Measurements from ENCODE around the gene CSNK2A1. TPM values are rescaled to one million over a fixed set of nuclear protein-coding genes. Genes with fewer than 3 reads are reported as not detected.

Gene CSNK2A1
- polyA plus RNA-seq, 12 donors: 108 to 723 (median 125) TPM

- DNase-seq: no peak
Observed at GRCh38 chr20:432677-433299, 110.8 kb downstream of the CSNK2A1 start.

- no peak for DNase-seq
Observed at GRCh38 chr20:432208-432607, 111.4 kb downstream of the CSNK2A1 start.

GRCh38 chr20:431012-431904 lies 112.3 kb downstream of the CSNK2A1 start:
- DNase-seq: peak; percentile 39

- DNase-seq: no peak
Observed at GRCh38 chr20:430091-430999, 113.2 kb downstream of the CSNK2A1 start.

- no peak for DNase-seq
Observed at GRCh38 chr20:428658-429200, 114.9 kb downstream of the CSNK2A1 start.

- no peak for DNase-seq
Observed at GRCh38 chr20:427849-428657, 115.5 kb downstream of the CSNK2A1 start.

GRCh38 chr20:427401-427800 lies 116.2 kb downstream of the CSNK2A1 start:
- DNase-seq: no peak

- no peak for DNase-seq
Observed at GRCh38 chr20:426566-426965, 117.0 kb downstream of the CSNK2A1 start.

Other genes starting within 250 kb of the CSNK2A1 start
- 10 to 100 TPM in 11 of 12 donors, not detected in 1; 24.3 to 37.8 (median 28.0) TPM for gene ZCCHC3, start 246.2 kb downstream of the CSNK2A1 start, polyA plus RNA-seq (ENCODE audit: insufficient read length in 12 of 12)
- gene SOX12, start 218.2 kb downstream of the CSNK2A1 start, polyA plus RNA-seq (ENCODE audit: insufficient read length in 12 of 12): 100 to 1,000 TPM in 1 of 12 donors, 10 to 100 TPM in 11; 15.4 to 181 (median 19.8) TPM
- 10 to 100 TPM in 11 of 12 donors, not detected in 1; 20.7 to 30.9 (median 24.9) TPM for gene NRSN2, start 196.7 kb downstream of the CSNK2A1 start, polyA plus RNA-seq (ENCODE audit: insufficient read length in 12 of 12)
- gene TRIB3, start 163.0 kb downstream of the CSNK2A1 start, polyA plus RNA-seq (ENCODE audit: insufficient read length in 12 of 12): 1 to 10 TPM in 10 of 12 donors, not detected in 2; 2.1 to 4.0 (median 2.9) TPM
- gene RBCK1, start 135.5 kb downstream of the CSNK2A1 start, polyA plus RNA-seq (ENCODE audit: insufficient read length in 12 of 12): 10 to 100 TPM in 11 of 12 donors, not detected in 1; 42.4 to 72.1 (median 49.8) TPM
- 10 to 100 TPM in 11 of 12 donors, not detected in 1; 27.5 to 36.4 (median 32.8) TPM for gene TBC1D20, start 81.3 kb downstream of the CSNK2A1 start, polyA plus RNA-seq (ENCODE audit: insufficient read length in 12 of 12)
- gene TCF15, start 66.5 kb upstream of the CSNK2A1 start, polyA plus RNA-seq (ENCODE audit: insufficient read length in 12 of 12): 1 to 10 TPM in 10 of 12 donors, not detected in 2; 1.8 to 4.5 (median 3.6) TPM
- 10 to 100 TPM in 3 of 12 donors, 1 to 10 TPM in 8, not detected in 1; 5.2 to 13.0 (median 8.3) TPM for gene SRXN1, start 109.4 kb upstream of the CSNK2A1 start, polyA plus RNA-seq (ENCODE audit: insufficient read length in 12 of 12)
- gene SCRT2, start 132.0 kb upstream of the CSNK2A1 start, polyA plus RNA-seq (ENCODE audit: insufficient read length in 12 of 12): under 1 TPM in 3 of 12 donors, not detected in 9; 0.03 to 0.18 (median 0.08) TPM
- 1 to 10 TPM in 1 of 12 donors, under 1 TPM in 9, not detected in 2; 0.27 to 1.0 (median 0.41) TPM for gene SLC52A3, start 224.7 kb upstream of the CSNK2A1 start, polyA plus RNA-seq (ENCODE audit: insufficient read length in 12 of 12)

Measured in muscle of arm (tissue), 12 donors.